Nephron progenitor cell (in vitro differentiated cells): Measurements from ENCODE around the gene EPHA10.
A peak's percentile ranks its signal among the peaks of the same experiment; 100 is the strongest.
"Not testable (repeated sequence)": the region's sequence is repeated elsewhere in the genome, so short reads cannot be mapped to it uniquely, and the experiment has no call there.

Experiments
- DNase-seq: peaks from one replicate; pipeline ENCODE4 v3.0.0; 2021
- H3K27ac Mint-ChIP-seq: 2 replicates; pipeline ENCODE4 v1.8.0; 2021; ENCODE audit warnings: mild to moderate bottlenecking, moderate library complexity, mixed read lengths
- H3K27me3 Mint-ChIP-seq: 2 replicates; pipeline ENCODE4 v1.8.0; 2021; ENCODE audit warnings: mild to moderate bottlenecking, low read depth, mixed read lengths; ENCODE audit not compliant: poor library complexity
- H3K36me3 Mint-ChIP-seq: 2 replicates; pipeline ENCODE4 v1.8.0; 2021; ENCODE audit warnings: low read depth, mixed read lengths
- H3K4me1 Mint-ChIP-seq: 2 replicates; pipeline ENCODE4 v1.8.0; 2021; ENCODE audit warnings: mixed read lengths
- H3K4me3 Mint-ChIP-seq: 2 replicates; pipeline ENCODE4 v1.8.0; 2021; ENCODE audit warnings: mild to moderate bottlenecking, moderate library complexity, mixed read lengths
- H3K9me3 Mint-ChIP-seq: 2 replicates; pipeline ENCODE4 v1.8.0; 2021; ENCODE audit warnings: mild to moderate bottlenecking, moderate library complexity, mixed read lengths
- CTCF ChIP-seq: fragments of 200-600 bp; sonication (generic); IDR thresholded peaks from 2 replicates; pipeline ENCODE4 v1.5.0; 2021; ENCODE audit warnings: antibody characterized with exemption

Gene EPHA10

GRCh38 chr1:37692834-37693175 is 72.1 kb downstream of the EPHA10 start:
- Mint-ChIP-seq H3K9me3 (no peaks in the 10 kb centered on the region), H3K36me3 (peaks cover 34% of the 10 kb centered on the region), H3K27me3 (peaks cover 2% of the 10 kb centered on the region), H3K4me3 (peak overlapping the region; percentile 99), H3K27ac (peak overlapping the region; percentile 45), H3K4me1 (peaks cover 43% of the 10 kb centered on the region)
- no peak for TF ChIP-seq CTCF
- DNase-seq, result no peak

- H3K9me3 Mint-ChIP-seq, result no peaks in the 10 kb centered on the region
Observed at GRCh38 chr1:37692078-37692833, 72.7 kb downstream of the EPHA10 start, which contains the start of gene CDCA8. CDCA8 (plus strand) TSS chr1:37692516; CDS start chr1:37692691, 175 bp downstream.

GRCh38 chr1:37691497-37692077 is 73.3 kb downstream of the EPHA10 start:
- peaks cover 43% of the 10 kb centered on the region for H3K4me1 Mint-ChIP-seq
- no peak for DNase-seq
- H3K27me3 Mint-ChIP-seq, result peaks cover 2% of the 10 kb centered on the region
- H3K9me3 Mint-ChIP-seq, result no peaks in the 10 kb centered on the region
- peak overlapping the region; percentile 99 for H3K4me3 Mint-ChIP-seq
- H3K27ac Mint-ChIP-seq, result peak overlapping the region; percentile 97
- H3K36me3 Mint-ChIP-seq, result peaks cover 31% of the 10 kb centered on the region
- TF ChIP-seq CTCF, result no peak

More at GRCh38 chr1:37692078-37692833, 72.7 kb downstream of the EPHA10 start, which contains the start of gene CDCA8:
- peak; percentile 50 for TF ChIP-seq CTCF
- peaks cover 2% of the 10 kb centered on the region for H3K27me3 Mint-ChIP-seq
- DNase-seq, result peak; percentile 99
- peak within 1 kb of the TSS; percentile 97 for H3K27ac Mint-ChIP-seq
- peaks cover 33% of the 10 kb centered on the region for H3K36me3 Mint-ChIP-seq
- H3K4me3 Mint-ChIP-seq, result peak within 1 kb of the TSS; percentile 99
- H3K4me1 Mint-ChIP-seq, result peaks cover 43% of the 10 kb centered on the region

GRCh38 chr1:37688926-37689325 is 76.0 kb downstream of the EPHA10 start:
- peaks cover 38% of the 10 kb centered on the region for H3K4me1 Mint-ChIP-seq
- H3K4me3 Mint-ChIP-seq, result peak overlapping the region; percentile 99
- peaks cover 32% of the 10 kb centered on the region for H3K36me3 Mint-ChIP-seq
- H3K27ac Mint-ChIP-seq, result peak overlapping the region; percentile 39
- no peak for TF ChIP-seq CTCF
- no peak for DNase-seq
- H3K9me3 Mint-ChIP-seq, result no peaks in the 10 kb centered on the region
- peaks cover 2% of the 10 kb centered on the region for H3K27me3 Mint-ChIP-seq

GRCh38 chr1:37687764-37688163 is 77.2 kb downstream of the EPHA10 start:
- not testable (repeated sequence) for H3K27me3 Mint-ChIP-seq, H3K9me3 Mint-ChIP-seq, DNase-seq
- peak overlapping the region; percentile 42 for H3K4me3 Mint-ChIP-seq
- peaks cover 38% of the 10 kb centered on the region for H3K4me1 Mint-ChIP-seq
- peak overlapping the region; percentile 18 for H3K27ac Mint-ChIP-seq
- H3K36me3 Mint-ChIP-seq, result peaks cover 36% of the 10 kb centered on the region

- H3K9me3 Mint-ChIP-seq, result no peaks in the 10 kb centered on the region
- no peak for DNase-seq
- peaks cover 26% of the 10 kb centered on the region for H3K4me1 Mint-ChIP-seq
- H3K27ac Mint-ChIP-seq, result peak overlapping the region; percentile 2
- no peak overlapping the region for H3K4me3 Mint-ChIP-seq
- TF ChIP-seq CTCF, result no peak
- H3K36me3 Mint-ChIP-seq, result peaks cover 44% of the 10 kb centered on the region
- H3K27me3 Mint-ChIP-seq, result no peaks in the 10 kb centered on the region
Observed at GRCh38 chr1:37685722-37686121, 79.2 kb downstream of the EPHA10 start.

- Mint-ChIP-seq H3K36me3 (peaks cover 44% of the 10 kb centered on the region), H3K4me1 (peaks cover 12% of the 10 kb centered on the region)
- not testable (repeated sequence) for H3K27ac Mint-ChIP-seq, H3K27me3 Mint-ChIP-seq, H3K9me3 Mint-ChIP-seq, H3K4me3 Mint-ChIP-seq, DNase-seq
Observed at GRCh38 chr1:37684182-37684581, 80.7 kb downstream of the EPHA10 start.
